ENCODE measurements around the gene TEX22.

Gene TEX22

GRCh38 chr14:105398044-105398725, at the start of gene TEX22:
Gene TEX22 (plus strand): TSS chr14:105398538. CDS start chr14:105399341, 803 bp downstream.
- H3K27ac ChIP-seq: peak within 1 kb of the TSS; percentile 84
- TF ChIP-seq CTCF (conservative IDR thresholded peaks at IDR 0.05): no peak

- no peak overlapping the region for H3K27ac ChIP-seq
- no peak for TF ChIP-seq CTCF (conservative IDR thresholded peaks at IDR 0.05)
Measured at GRCh38 chr14:105348945-105349699, 49.2 kb upstream of the TEX22 start.

- TF ChIP-seq CTCF (conservative IDR thresholded peaks at IDR 0.05): no peak
- no peak overlapping the region for H3K27ac ChIP-seq
Measured at GRCh38 chr14:105349992-105350391, 48.3 kb upstream of the TEX22 start.

- no peak overlapping the region for H3K27ac ChIP-seq
- no peak for TF ChIP-seq CTCF (conservative IDR thresholded peaks at IDR 0.05)
Measured at GRCh38 chr14:105350450-105351244, 47.7 kb upstream of the TEX22 start.

GRCh38 chr14:105351410-105351809, 46.9 kb upstream of the TEX22 start:
- TF ChIP-seq CTCF (conservative IDR thresholded peaks at IDR 0.05): no peak
- H3K27ac ChIP-seq: peak overlapping the region; percentile 52

- peak overlapping the region; percentile 52 for H3K27ac ChIP-seq
- TF ChIP-seq CTCF (conservative IDR thresholded peaks at IDR 0.05): peak; percentile 88
Measured at GRCh38 chr14:105351920-105352851, 46.2 kb upstream of the TEX22 start.

Data from VCaP (cell line).